WI38 (cell line): ENCODE measurements around the gene SET.
A peak's percentile ranks its signal among the peaks of the same experiment; 100 is the strongest.

Experiments used
- H3K4me3 ChIP-seq: 2 replicates; pipeline ENCODE4 v1.5.1; 2011; ENCODE audit warnings: low read depth, mild to moderate bottlenecking, control low read depth, low read length
- CTCF ChIP-seq: IDR thresholded peaks from 2 replicates; pipeline ENCODE4 v1.5.1; 2012; ENCODE audit warnings: low read depth, mild to moderate bottlenecking, control low read depth, low read length

SET gene

GRCh38 chr9:128720841-128721486 lies 31.9 kb downstream of the SET start:
- TF ChIP-seq CTCF, result no peak
- no peak overlapping the region for H3K4me3 ChIP-seq

- no peak for TF ChIP-seq CTCF
Observed at GRCh38 chr9:128721487-128722010, 32.5 kb downstream of the SET start.

GRCh38 chr9:128722380-128723351 lies 33.6 kb downstream of the SET start:
- no peak for TF ChIP-seq CTCF
- no peak overlapping the region for H3K4me3 ChIP-seq

More at GRCh38 chr9:128721487-128722010, 32.5 kb downstream of the SET start:
- H3K4me3 ChIP-seq, result no peak overlapping the region

- TF ChIP-seq CTCF, result no peak
- H3K4me3 ChIP-seq, result peak overlapping the region; percentile 63
Observed at GRCh38 chr9:128723352-128723865, 34.4 kb downstream of the SET start.

- peak within 1 kb of the TSS; percentile 63 for H3K4me3 ChIP-seq
- TF ChIP-seq CTCF, result no peak
Observed at GRCh38 chr9:128723866-128724743, 35.1 kb downstream of the SET start, which contains the start of gene ZDHHC12. Gene ZDHHC12 (minus strand): TSS chr9:128724127. CDS start chr9:128724093, 34 bp downstream.

GRCh38 chr9:128724744-128725211 lies 35.8 kb downstream of the SET start:
- peak overlapping the region; percentile 63 for H3K4me3 ChIP-seq
- TF ChIP-seq CTCF, result no peak
